ENCODE measurements around the gene CMSS1. TPM values are rescaled to one million over a fixed set of nuclear protein-coding genes. Genes with fewer than 3 reads are reported as not detected.
"Not testable (repeated sequence)": the region's sequence is repeated elsewhere in the genome, so short reads cannot be mapped to it uniquely, and the experiment has no call there.

CMSS1 gene
- total and polyA plus RNA-seq, 9 donors = 14.5 to 54.0 (median 24.9) TPM

DNA sequence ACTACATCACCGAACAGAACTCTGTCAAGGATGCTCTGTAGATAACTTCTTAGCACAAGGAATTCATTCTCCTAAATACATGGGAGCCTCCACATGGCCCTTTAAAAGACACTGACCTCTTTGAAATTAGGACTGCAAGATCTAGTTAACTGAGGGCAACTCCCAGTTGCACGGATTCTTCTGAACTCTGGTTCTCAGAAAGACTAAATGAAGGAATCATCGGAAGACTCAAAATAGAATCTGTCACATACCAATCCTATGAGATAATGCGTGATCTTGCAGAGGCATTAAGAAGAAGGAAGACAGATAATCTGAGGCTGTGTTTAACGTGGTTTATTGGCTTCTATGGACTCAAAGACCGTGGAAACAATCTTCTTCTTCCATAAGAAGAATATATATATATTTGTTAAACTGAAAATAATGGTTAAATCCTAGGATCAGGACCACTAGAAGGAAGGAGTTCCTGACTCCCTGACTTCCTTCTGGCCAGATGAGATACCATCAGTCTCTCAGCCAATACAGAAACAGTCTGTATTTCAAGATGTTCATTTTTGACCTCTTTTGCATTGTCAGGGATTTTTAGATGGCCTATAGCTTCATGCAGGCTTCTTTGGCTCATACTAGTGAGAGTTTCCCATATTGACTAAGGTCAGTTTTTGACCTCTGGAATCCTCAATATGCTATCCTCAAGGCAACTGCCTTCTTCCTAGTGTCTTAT lies 409.2 kb downstream of the CMSS1 start:
- intact Hi-C loops (cut with DNase I) = no loop called here
- Histone ChIP-seq H3K9me3 (no peaks in the 10 kb centered on the region), H3K27ac (no peak overlapping the region), H3K4me1 (ENCODE audit: insufficient read depth) (no peaks in the 10 kb centered on the region), H3K27me3 (no peaks in the 10 kb centered on the region), H3K4me3 (no peak overlapping the region), H3K36me3 (no peaks in the 10 kb centered on the region)
- WGBS, 3 donors = 51 to 61% (median 60%) methylated on average over 6 of the region's 6 CpGs
- no peak for DNase-seq
- TF ChIP-seq, protein P1, sequence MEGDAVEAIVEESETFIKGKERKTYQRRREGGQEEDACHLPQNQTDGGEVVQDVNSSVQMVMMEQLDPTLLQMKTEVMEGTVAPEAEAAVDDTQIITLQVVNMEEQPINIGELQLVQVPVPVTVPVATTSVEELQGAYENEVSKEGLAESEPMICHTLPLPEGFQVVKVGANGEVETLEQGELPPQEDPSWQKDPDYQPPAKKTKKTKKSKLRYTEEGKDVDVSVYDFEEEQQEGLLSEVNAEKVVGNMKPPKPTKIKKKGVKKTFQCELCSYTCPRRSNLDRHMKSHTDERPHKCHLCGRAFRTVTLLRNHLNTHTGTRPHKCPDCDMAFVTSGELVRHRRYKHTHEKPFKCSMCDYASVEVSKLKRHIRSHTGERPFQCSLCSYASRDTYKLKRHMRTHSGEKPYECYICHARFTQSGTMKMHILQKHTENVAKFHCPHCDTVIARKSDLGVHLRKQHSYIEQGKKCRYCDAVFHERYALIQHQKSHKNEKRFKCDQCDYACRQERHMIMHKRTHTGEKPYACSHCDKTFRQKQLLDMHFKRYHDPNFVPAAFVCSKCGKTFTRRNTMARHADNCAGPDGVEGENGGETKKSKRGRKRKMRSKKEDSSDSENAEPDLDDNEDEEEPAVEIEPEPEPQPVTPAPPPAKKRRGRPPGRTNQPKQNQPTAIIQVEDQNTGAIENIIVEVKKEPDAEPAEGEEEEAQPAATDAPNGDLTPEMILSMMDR (IDR thresholded peaks at IDR 0.05) = no peak
- TF ChIP-seq EP300 (IDR thresholded peaks at IDR 0.05) (no peak), POLR2A (IDR thresholded peaks at IDR 0.05) (no peak)

GRCh38 chr3:100227511-100227921 lies 409.9 kb downstream of the CMSS1 start:
- no peak for DNase-seq
- no peak for TF ChIP-seq EP300 (IDR thresholded peaks at IDR 0.05)
- Histone ChIP-seq H3K9me3 (no peaks in the 10 kb centered on the region), H3K4me3 (no peak overlapping the region), H3K27me3 (no peaks in the 10 kb centered on the region), H3K36me3 (no peaks in the 10 kb centered on the region), H3K4me1 (ENCODE audit: insufficient read depth) (no peaks in the 10 kb centered on the region), H3K27ac (no peak overlapping the region)
- WGBS, 3 donors = 86 to 94% (median 91%) methylated on average over 2 of the region's 2 CpGs
- intact Hi-C loops (cut with DNase I) = no loop called here

GRCh38 chr3:100228247-100228646 lies 410.6 kb downstream of the CMSS1 start:
- Histone ChIP-seq H3K27ac (no peak overlapping the region), H3K36me3 (no peaks in the 10 kb centered on the region), H3K9me3 (no peaks in the 10 kb centered on the region), H3K4me3 (no peak overlapping the region), H3K27me3 (no peaks in the 10 kb centered on the region), H3K4me1 (ENCODE audit: insufficient read depth) (no peaks in the 10 kb centered on the region)
- no peak for DNase-seq
- 88 to 93% (median 90%) methylated on average over 1 of the region's 1 CpG for WGBS, 3 donors
- TF ChIP-seq POLR2A (IDR thresholded peaks at IDR 0.05) (no peak), EP300 (IDR thresholded peaks at IDR 0.05) (no peak)
- TF ChIP-seq, protein P1 (IDR thresholded peaks at IDR 0.05) = no peak
- intact Hi-C loops (cut with DNase I) = no loop called here

- H3K36me3 ChIP-seq; H3K27ac ChIP-seq; intact Hi-C loops (cut with DNase I); H3K4me3 ChIP-seq; H3K27me3 ChIP-seq; H3K9me3 ChIP-seq; H3K4me1 ChIP-seq (ENCODE audit: insufficient read depth); DNase-seq: not testable (repeated sequence)
- WGBS, 3 donors = 89 to 92% (median 92%) methylated on average over 3 of the region's 3 CpGs
These were observed 411.5 kb downstream of the CMSS1 start for GRCh38 chr3:100229188-100229587.

GRCh38 chr3:100230710-100231109 lies 413.0 kb downstream of the CMSS1 start:
- Histone ChIP-seq H3K27me3 (no peaks in the 10 kb centered on the region), H3K9me3 (no peaks in the 10 kb centered on the region), H3K27ac (no peak overlapping the region), H3K4me1 (ENCODE audit: insufficient read depth) (no peaks in the 10 kb centered on the region), H3K36me3 (no peaks in the 10 kb centered on the region), H3K4me3 (no peak overlapping the region)
- intact Hi-C loops (cut with DNase I) = loop anchor here in 1 of 4 donors (10.0 kb wide), 1 partner anchor 46 kb away; no protein-coding TSS in a partner anchor
- 95 to 98% (median 95%) methylated on average over 3 of the region's 3 CpGs for WGBS, 3 donors
- no peak for DNase-seq
- TF ChIP-seq POLR2A (IDR thresholded peaks at IDR 0.05) = no peak
- TF ChIP-seq EP300 (IDR thresholded peaks at IDR 0.05) = no peak
- TF ChIP-seq, protein P1 (IDR thresholded peaks at IDR 0.05) = no peak

Small RNAs within 50 kb of the gene (microRNA-seq; reads per million reads assigned to microRNA genes)
- gene MIR3921 = 0 reads per million in 3 donors

Small RNAs within 50 kb of the gene (small RNA-seq; reads per million reads assigned to genes)
- gene MIR3921 = not detected

Other genes with a start within 250 kb of the CMSS1 start
- gene COL8A1, start 179.3 kb upstream of the CMSS1 start, total RNA-seq = 10 to 100 TPM in 4 of 7 donors, 1 to 10 TPM in 3; 2.0 to 37.2 (median 11.9) TPM
- gene COL8A1, start 179.3 kb upstream of the CMSS1 start, polyA plus RNA-seq = 10 to 100 TPM in 1 of 2 donors, 1 to 10 TPM in 1; 8.0 to 27.3 TPM